Osteocyte (in vitro differentiated cells): ENCODE data around the gene PROC. TPM values are rescaled to one million over a fixed set of nuclear protein-coding genes. Genes with fewer than 3 reads are reported as not detected.

ENCODE experiments used
- DNase-seq: peaks from one replicate; pipeline ENCODE4 v3.0.0; 2021; ENCODE audit warnings: mixed read lengths; ENCODE audit not compliant: unreplicated experiment; ENCODE audit errors: extremely low spot score
- H3K27ac Mint-ChIP-seq: one replicate; pipeline ENCODE4 v1.8.0; 2021; ENCODE audit warnings: mild to moderate bottlenecking, mixed read lengths; ENCODE audit not compliant: unreplicated experiment
- H3K27me3 Mint-ChIP-seq: one replicate; pipeline ENCODE4 v1.8.0; 2021; ENCODE audit warnings: mixed read lengths; ENCODE audit not compliant: unreplicated experiment
- H3K36me3 Mint-ChIP-seq: one replicate; pipeline ENCODE4 v1.8.0; 2021; ENCODE audit warnings: mixed read lengths; ENCODE audit not compliant: unreplicated experiment
- H3K4me1 Mint-ChIP-seq: one replicate; pipeline ENCODE4 v1.8.0; 2021; ENCODE audit warnings: mixed read lengths; ENCODE audit not compliant: unreplicated experiment
- H3K4me3 Mint-ChIP-seq: one replicate; pipeline ENCODE4 v1.8.0; 2021; ENCODE audit warnings: mild to moderate bottlenecking, moderate library complexity, mixed read lengths; ENCODE audit not compliant: unreplicated experiment
- H3K9me3 Mint-ChIP-seq: one replicate; pipeline ENCODE4 v1.8.0; 2021; ENCODE audit warnings: mixed read lengths; ENCODE audit not compliant: unreplicated experiment
- CTCF ChIP-seq: fragments of 200-600 bp; sonication (generic); IDR thresholded peaks from 2 replicates; pipeline ENCODE4 v1.5.0; 2021; ENCODE audit warnings: antibody characterized with exemption, mild to moderate bottlenecking, moderate library complexity
- total RNA-seq: library from RNA; stranded (reverse); gene quantifications from 2 replicates; pipeline ENCODE4 v1.2.1, GENCODE V29; 2021

Gene PROC
- total RNA-seq, 1 donor from 2014 or later, result 1.6 TPM

DNA sequence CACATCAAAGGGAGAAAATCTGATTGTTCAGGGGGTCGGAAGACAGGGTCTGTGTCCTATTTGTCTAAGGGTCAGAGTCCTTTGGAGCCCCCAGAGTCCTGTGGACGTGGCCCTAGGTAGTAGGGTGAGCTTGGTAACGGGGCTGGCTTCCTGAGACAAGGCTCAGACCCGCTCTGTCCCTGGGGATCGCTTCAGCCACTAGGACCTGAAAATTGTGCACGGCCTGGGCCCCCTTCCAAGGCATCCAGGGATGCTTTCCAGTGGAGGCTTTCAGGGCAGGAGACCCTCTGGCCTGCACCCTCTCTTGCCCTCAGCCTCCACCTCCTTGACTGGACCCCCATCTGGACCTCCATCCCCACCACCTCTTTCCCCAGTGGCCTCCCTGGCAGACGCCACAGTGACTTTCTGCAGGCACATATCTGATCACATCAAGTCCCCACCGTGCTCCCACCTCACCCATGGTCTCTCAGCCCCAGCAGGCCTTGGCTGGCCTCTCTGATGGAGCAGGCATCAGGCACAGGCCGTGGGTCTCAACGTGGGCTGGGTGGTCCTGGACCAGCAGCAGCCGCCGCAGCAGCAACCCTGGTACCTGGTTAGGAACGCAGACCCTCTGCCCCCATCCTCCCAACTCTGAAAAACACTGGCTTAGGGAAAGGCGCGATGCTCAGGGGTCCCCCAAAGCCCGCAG, 3.8 kb downstream of the PROC start:
- no peaks in the 10 kb centered on the region for H3K9me3 Mint-ChIP-seq
- no peak for TF ChIP-seq CTCF
- peak overlapping the region; percentile 29 for H3K4me3 Mint-ChIP-seq
- peak; percentile 76 for DNase-seq
- no peaks in the 10 kb centered on the region for H3K36me3 Mint-ChIP-seq
- peaks cover 29% of the 10 kb centered on the region for H3K4me1 Mint-ChIP-seq
- H3K27me3 Mint-ChIP-seq, result peaks cover 6% of the 10 kb centered on the region
- no peak overlapping the region for H3K27ac Mint-ChIP-seq

GRCh38 chr2:127422559-127423477, 4.6 kb downstream of the PROC start:
- Mint-ChIP-seq H3K4me3 (peak overlapping the region; percentile 71), H3K27ac (no peak overlapping the region), H3K36me3 (no peaks in the 10 kb centered on the region), H3K4me1 (peaks cover 21% of the 10 kb centered on the region), H3K9me3 (no peaks in the 10 kb centered on the region), H3K27me3 (peaks cover 6% of the 10 kb centered on the region)
- no peak for TF ChIP-seq CTCF
- DNase-seq, result peak; percentile 81

DNA sequence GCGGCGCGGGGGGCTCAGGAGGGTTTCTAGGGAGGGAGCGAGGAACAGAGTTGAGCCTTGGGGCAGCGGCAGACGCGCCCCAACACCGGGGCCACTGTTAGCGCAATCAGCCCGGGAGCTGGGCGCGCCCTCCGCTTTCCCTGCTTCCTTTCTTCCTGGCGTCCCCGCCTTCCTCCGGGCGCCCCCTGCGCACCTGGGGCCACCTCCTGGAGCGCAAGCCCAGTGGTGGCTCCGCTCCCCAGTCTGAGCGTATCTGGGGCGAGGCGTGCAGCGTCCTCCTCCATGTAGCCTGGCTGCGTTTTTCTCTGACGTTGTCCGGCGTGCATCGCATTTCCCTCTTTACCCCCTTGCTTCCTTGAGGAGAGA, 5.2 kb downstream of the PROC start:
- H3K9me3 Mint-ChIP-seq, result no peaks in the 10 kb centered on the region
- H3K27ac Mint-ChIP-seq, result no peak overlapping the region
- DNase-seq, result peak; percentile 77
- TF ChIP-seq CTCF, result no peak
- H3K27me3 Mint-ChIP-seq, result peaks cover 6% of the 10 kb centered on the region
- peak overlapping the region; percentile 71 for H3K4me3 Mint-ChIP-seq
- H3K4me1 Mint-ChIP-seq, result peaks cover 17% of the 10 kb centered on the region
- no peaks in the 10 kb centered on the region for H3K36me3 Mint-ChIP-seq

DNA sequence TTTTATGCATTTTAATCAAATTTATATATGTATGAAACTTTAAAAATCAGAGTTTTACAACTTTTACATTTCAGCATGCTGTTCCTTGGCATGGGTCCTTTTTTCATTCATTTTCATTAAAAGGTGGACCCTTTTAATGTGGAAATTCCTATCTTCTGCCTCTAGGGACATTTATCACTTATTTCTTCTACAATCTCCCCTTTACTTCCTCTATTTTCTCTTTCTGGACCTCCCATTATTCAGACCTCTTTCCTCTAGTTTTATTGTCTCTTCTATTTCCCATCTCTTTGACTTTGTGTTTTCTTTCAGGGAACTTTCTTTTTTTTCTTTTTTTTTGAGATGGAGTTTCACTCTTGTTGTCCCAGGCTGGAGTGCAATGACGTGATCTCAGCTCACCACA, 5.7 kb downstream of the PROC start:
- Mint-ChIP-seq H3K27ac (no peak overlapping the region), H3K4me1 (peaks cover 17% of the 10 kb centered on the region), H3K36me3 (no peaks in the 10 kb centered on the region), H3K4me3 (peak overlapping the region; percentile 71), H3K27me3 (peaks cover 6% of the 10 kb centered on the region), H3K9me3 (no peaks in the 10 kb centered on the region)
- DNase-seq, result no peak
- TF ChIP-seq CTCF, result peak; percentile 23
